GM12801 (cell line): ENCODE measurements around the gene BTK.

ENCODE experiments used
- CTCF ChIP-seq: IDR thresholded peaks from one replicate; pipeline ENCODE4 v1.5.1; 2011; ENCODE audit warnings: control low read depth; ENCODE audit not compliant: insufficient read length; ENCODE audit errors: extremely low read depth

Gene BTK

GRCh38 chrX:101359966-101360365 is 26.0 kb downstream of the BTK start:
- TF ChIP-seq CTCF = no peak

DNA sequence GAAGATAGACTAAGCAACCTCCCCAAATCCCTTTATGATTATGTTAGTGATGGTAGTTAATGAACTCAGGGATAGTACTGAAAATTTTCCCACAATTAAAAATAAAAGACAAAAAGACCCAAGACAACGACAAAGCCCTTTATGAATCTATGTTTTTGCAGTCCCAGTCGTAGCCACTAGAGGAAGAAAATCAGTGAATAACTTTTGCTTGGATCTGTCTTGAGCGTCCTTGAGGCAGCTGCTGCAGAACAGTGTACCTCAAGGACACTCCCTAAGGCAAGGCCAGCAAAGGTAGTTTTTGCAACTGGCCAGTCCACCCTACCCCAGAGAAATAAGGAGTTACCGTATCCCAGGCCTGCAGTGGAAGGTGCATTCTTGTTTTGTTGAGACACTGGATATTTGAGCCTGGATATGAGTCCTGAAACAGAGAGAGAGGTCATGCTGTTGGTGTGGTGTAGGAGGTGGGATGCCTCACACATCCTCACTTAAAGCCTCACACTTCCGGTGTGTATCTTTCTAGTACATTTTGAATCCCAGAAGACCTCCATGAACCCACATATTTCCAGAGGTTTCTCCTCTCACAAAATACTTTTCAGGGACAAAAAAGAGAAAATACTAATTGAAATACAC is 28.7 kb downstream of the BTK start:
- no peak for TF ChIP-seq CTCF

DNA sequence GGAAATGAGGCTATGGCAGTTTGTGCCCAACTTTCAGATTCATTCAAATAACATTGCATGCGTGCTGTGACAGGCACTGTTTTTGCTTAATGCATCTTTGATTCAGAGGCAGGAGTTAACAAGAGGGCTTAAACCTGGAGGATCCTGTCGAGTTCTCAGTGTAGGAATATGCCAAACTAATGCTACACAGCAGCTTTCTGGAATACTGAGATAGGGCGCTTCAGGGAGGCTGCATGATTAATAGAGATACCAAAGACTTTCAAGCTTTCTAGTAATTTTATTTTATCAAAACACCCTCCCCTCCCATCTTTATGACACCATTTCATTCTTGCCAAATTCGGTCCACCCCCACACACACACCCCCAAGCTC is 36.8 kb downstream of the BTK start:
- TF ChIP-seq CTCF = no peak

- TF ChIP-seq CTCF = no peak
Observed at GRCh38 chrX:101348452-101349192, 37.4 kb downstream of the BTK start, which contains the start of gene TIMM8A. Gene TIMM8A, minus strand, starts transcription at chrX:101348742. Its CDS starts 78 bp downstream, at chrX:101348664.

GRCh38 chrX:101347859-101348451 is 38.0 kb downstream of the BTK start:
- TF ChIP-seq CTCF = no peak

DNA sequence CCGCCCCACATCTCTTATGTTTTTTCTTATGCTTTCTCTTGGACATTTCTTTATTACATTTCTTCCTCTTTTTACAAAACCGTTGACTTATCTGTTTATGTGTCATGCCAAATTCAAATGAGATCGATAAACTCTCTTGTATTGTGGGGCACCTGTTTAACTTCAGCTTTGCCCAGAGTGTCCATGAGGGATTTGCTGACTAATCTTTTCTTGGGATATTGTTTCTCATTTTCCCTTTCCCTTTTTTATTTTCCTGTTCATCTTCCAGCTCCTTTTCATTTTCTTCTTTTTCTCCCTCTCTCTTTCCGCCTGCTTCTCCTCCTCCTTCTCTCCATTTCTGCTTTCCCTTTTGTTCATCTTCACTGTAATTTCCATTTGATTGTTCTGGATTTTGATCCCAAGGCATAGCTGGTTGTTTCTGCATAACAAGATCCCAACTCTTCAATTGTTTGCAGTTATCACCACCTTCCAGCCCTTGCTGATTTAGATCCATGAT is 48.2 kb downstream of the BTK start:
- no peak for TF ChIP-seq CTCF

- no peak for TF ChIP-seq CTCF
Observed at GRCh38 chrX:101303790-101304189, 82.2 kb downstream of the BTK start.
